Testis (tissue), 2 donors: ENCODE results near the gene PLB1.

Experiments
- CTCF ChIP-seq, 3 experiments: fragments of 450-650 bp in 2 of 3; fragments of 200-600 bp in 1 of 3; sonication (generic) in 1 of 3; IDR thresholded peaks; one replicate each; pipeline ENCODE4 v1.5.1; 2016 to 2019; ENCODE audit warnings: antibody characterized with exemption in 3 of 3, mild to moderate bottlenecking in 2 of 3, moderate library complexity in 1 of 3
- POLR2A ChIP-seq: fragments of 450-650 bp; IDR thresholded peaks from one replicate; pipeline ENCODE4 v1.6.1; 2017; ENCODE audit warnings: antibody characterized with exemption, mild to moderate bottlenecking, moderate library complexity

- no peak for TF ChIP-seq CTCF (IDR thresholded peaks at IDR 0.05)
- TF ChIP-seq POLR2A: no peak
Observed at GRCh38 chr2:28626891-28627421, 131.1 kb downstream of the PLB1 start.
